Endothelial cell of coronary artery (primary cell): ENCODE measurements around the gene ADAMTSL3. TPM values are rescaled to one million over a fixed set of nuclear protein-coding genes. Genes with fewer than 3 reads are reported as not detected.

Experiments
- total RNA-seq: library from RNA; depleted of rRNA; stranded (reverse); fragments of >200 nt; gene quantifications from 2 replicates; pipeline ENCODE4 v1.2.3, GENCODE V29; 2014

The ADAMTSL3 gene
- total RNA-seq: 0.09 and 4.9 TPM in 2 replicates

GRCh38 chr15:83653639-83654378, at the start of gene ADAMTSL3:
TSS of gene ADAMTSL3 (plus strand) at chr15:83654123. CDS start at chr15:83655762, 1,639 bp downstream.

Other genes starting within 250 kb of the ADAMTSL3 start
- gene SH3GL3, start 206.8 kb upstream of the ADAMTSL3 start, total RNA-seq: under 0.01 TPM in 1 of 2 replicates, not detected in the other